K562 (cell line): ENCODE measurements around the gene FOLR2. TPM values are rescaled to one million over a fixed set of nuclear protein-coding genes. Genes with fewer than 3 reads are reported as not detected.

Experiments
- ATAC-seq: fragments of 200-7000 bp; cut with Tn5 transposase; 3 replicates; pipeline ENCODE4 v1.9.1; 2020; ENCODE audit warnings: moderate library complexity
- BruUV-seq: library from RNA; stranded (reverse); fragments of 400-500 nt; replicated peaks from 2 replicates; lab custom pipeline; 2021; lab: Mats Ljungman, UMichigan
- CTCF ChIA-PET: fragments of 300-600 bp; formaldehyde crosslinking; extraction: SDS; loops from one replicate; lab custom pipeline; 2021; ENCODE audit warnings: low intra/inter-chr PET ratio; lab: Yijun Ruan, JAX
- POLR2A ChIA-PET: fragments of 300-600, 350-650 bp; sonication (Branson Sonifier 250); formaldehyde crosslinking; extraction: SDS; loops from one replicate; lab custom pipeline; 2021; ENCODE audit warnings: antibody characterized with exemption, inconsistent platforms; lab: Yijun Ruan, JAX
- DNase-seq, 4 experiments: peaks; one replicate each; pipeline versions ENCODE4 v3.0.0 to v3.0.0-alpha.2; 2011 to 2018; ENCODE audit warnings: low spot score in 3 of 4, mixed read lengths in 3 of 4; ENCODE audit errors: extremely low read depth in 1 of 4
- FAIRE-seq: peaks from 2 replicates; lab custom pipeline; 2011; peaks lifted over from hg19 to GRCh38; lab: Jason Lieb, UNC
- H2AFZ ChIP-seq: 2 replicates; pipeline ENCODE4 v1.6.0; 2011; ENCODE audit warnings: low read depth, low read length, control low read depth, inconsistent platforms
- H3K27ac ChIP-seq: fragments of 200-600 bp; 3 replicates; pipeline ENCODE4 v1.8.0; 2011; ENCODE audit warnings: low read depth, mild to moderate bottlenecking, control low read depth, inconsistent platforms, low read length, moderate library complexity, mixed read lengths; ENCODE audit errors: extremely low read depth
- H3K27me3 ChIP-seq, 2 experiments: fragments of 300-600 bp in 1 of 2; 2 replicates in 1 of 2; 3 replicates in 1 of 2; pipeline versions ENCODE4 v1.6.0 to v1.8.0; 2011; ENCODE audit warnings: inconsistent platforms in 2 of 2, low read length in 2 of 2, mild to moderate bottlenecking in 1 of 2, mixed read lengths in 1 of 2, moderate library complexity in 1 of 2; ENCODE audit not compliant: control insufficient read depth in 2 of 2, insufficient read depth in 2 of 2
- H3K36me3 ChIP-seq: fragments of 300-600 bp; 3 replicates; pipeline ENCODE4 v1.8.0; 2011; ENCODE audit warnings: mild to moderate bottlenecking, low read length, inconsistent platforms; ENCODE audit not compliant: control insufficient read depth, insufficient read depth
- H3K4me1 ChIP-seq, 2 experiments: fragments of 200-600 bp in 1 of 2; replicated peaks in 1 of 2; 2 replicates in 1 of 2; 3 replicates in 1 of 2; pipeline versions ENCODE4 v1.5.1 to v1.8.0; 2011; ENCODE audit warnings: inconsistent platforms in 2 of 2, low read length in 2 of 2, mild to moderate bottlenecking in 1 of 2, mixed read lengths in 1 of 2, moderate library complexity in 1 of 2; ENCODE audit not compliant: control insufficient read depth in 2 of 2, insufficient read depth in 2 of 2
- H3K4me2 ChIP-seq: 2 replicates; pipeline ENCODE4 v1.6.1; 2011; ENCODE audit warnings: low read length, control low read depth, inconsistent platforms, mixed read lengths; ENCODE audit not compliant: insufficient read depth
- H3K4me3 ChIP-seq: fragments of 200-600 bp; sonication (generic), shearing (Covaris generic); 2 replicates; pipeline ENCODE4 v1.5.1; 2016; ENCODE audit warnings: control low read depth, inconsistent platforms
- H3K79me2 ChIP-seq: fragments of 200-600 bp; 3 replicates; pipeline ENCODE4 v1.8.0; 2011; ENCODE audit warnings: low read length, inconsistent platforms; ENCODE audit not compliant: control insufficient read depth, insufficient read depth
- H3K9ac ChIP-seq, 2 experiments: 2 replicates each; pipeline versions ENCODE4 v1.6.0 to v1.6.1; 2011; ENCODE audit warnings: low read depth in 2 of 2, low read length in 2 of 2, control low read depth in 1 of 2, inconsistent platforms in 1 of 2, mild to moderate bottlenecking in 1 of 2, mixed read lengths in 1 of 2; ENCODE audit not compliant: insufficient read depth in 1 of 2
- H3K9me1 ChIP-seq: one replicate; pipeline ENCODE4 v1.6.0; 2011; ENCODE audit warnings: inconsistent platforms, mild to moderate bottlenecking, low read length, moderate library complexity; ENCODE audit not compliant: control insufficient read depth, insufficient read depth
- H3K9me3 ChIP-seq: replicated peaks from 2 replicates; pipeline ENCODE4 v1.5.1; 2011; ENCODE audit warnings: low read depth, low read length, inconsistent platforms; ENCODE audit not compliant: control insufficient read depth, insufficient read depth
- H4K20me1 ChIP-seq: replicated peaks from 2 replicates; pipeline ENCODE4 v1.6.1; 2011; ENCODE audit warnings: low read length, inconsistent platforms, mixed read lengths; ENCODE audit not compliant: control insufficient read depth, insufficient read depth
- CHD7 ChIP-seq: fragments of 200-600 bp; sonication (generic); IDR thresholded peaks from one replicate; pipeline ENCODE4 v1.6.1; 2012; ENCODE audit warnings: mild to moderate bottlenecking, low read depth, low read length, inconsistent platforms
- IFI16 ChIP-seq: fragments of 250-450 bp; sonication (Bioruptor Pico); IDR thresholded peaks from 2 replicates; pipeline ENCODE4 v2.1.2; 2022; ENCODE audit warnings: mild to moderate bottlenecking, inconsistent platforms
- NBN ChIP-seq: fragments of 450-650 bp; IDR thresholded peaks from 2 replicates; pipeline ENCODE4 v1.6.1; 2016; ENCODE audit warnings: low read depth, mild to moderate bottlenecking
- WGBS: fragments of 100-300 bp; shearing (Covaris generic); methylation state at CpG from one replicate; pipeline ENCODE4 v1.1.6; 2016; ENCODE audit warnings: low coverage, mixed read lengths; ENCODE audit not compliant: insufficient coverage; ENCODE audit errors: missing lambda C conversion rate; 5-methylcytosine and 5-hydroxymethylcytosine counted together
- in situ Hi-C: fragments of 300-500 bp; cut with MboI; formaldehyde crosslinking; loops from 4 replicates; pipeline ENCODE4 v1.15.0; 2018; ENCODE audit warnings: inconsistent platforms, mixed read lengths
- intact Hi-C: fragments of 100-400 bp; cut with micrococcal nuclease; formaldehyde crosslinking; loops from 2 replicates; pipeline ENCODE4 v1.14.2; 2022
- polyA plus RNA-seq, 8 experiments: library from polyadenylated mRNA; depleted of rRNA in 4 of 8; stranded (reverse) in 5 of 8; unstranded in 3 of 8; fragments of >200 nt; fragmentation: Nextera tagmentation in 2 of 8; fragmentation: Illumina TruSeq in 1 of 8; extraction: Ambion mirVana in 2 of 8; extraction: Trizol in 1 of 8; gene quantifications; 2 replicates each; pipeline versions ENCODE4 v1.2.1 to v1.2.3, GENCODE V29; 2011 to 2014; ENCODE audit warnings: inconsistent platforms in 1 of 8, missing spikeins in 1 of 8
- total RNA-seq, 7 experiments: library from RNA; depleted of rRNA in 6 of 7; stranded (reverse); fragments of >200 nt in 6 of 7; fragmentation: Illumina TruSeq in 2 of 7; extraction: Trizol in 2 of 7; gene quantifications; 2 replicates each; pipeline versions ENCODE4 v1.2.1 to v1.2.3, GENCODE V29; 2011 to 2021; ENCODE audit warnings: low replicate concordance in 1 of 7

Gene FOLR2
- total and polyA plus RNA-seq, 9 of the 15 experiments (the other 6 are each of a cell fraction or from before 2014, with no cell fraction given), result 0.27 TPM; not detected in 8

- H3K4me3 ChIP-seq, result no peak overlapping the region
- H3K36me3 ChIP-seq, result no peaks in the 10 kb centered on the region
- in situ Hi-C loops, result no loop called here
- no peak overlapping the region for H2AFZ ChIP-seq
- intact Hi-C loops, result no loop called here
- H3K4me2 ChIP-seq, result no peak overlapping the region
- no peak for DNase-seq
- H3K9me1 ChIP-seq, result no peaks in the 10 kb centered on the region
- ATAC-seq, result no peak
- TF ChIP-seq CHD7 (no peak), NBN (no peak), IFI16 (CRISPR knock-in tag) (no peak)
- POLR2A ChIA-PET, result interaction anchor here (0.6 kb wide), 1 partner anchor 88 kb away, joined by 3 read pairs; no protein-coding TSS in a partner anchor
- H3K9me3 ChIP-seq, result 0 out of 2 replicates have a peak, but pooled peaks cover 4% of the 10 kb centered on the region
- H3K9ac ChIP-seq, result no peak overlapping the region
- peaks cover 0 to 8% of the 10 kb centered on the region in 2 experiments; a peak in 2 of 5 replicates for H3K4me1 ChIP-seq
- CTCF ChIA-PET, result no interaction called here
- H3K27ac ChIP-seq, result no peak overlapping the region
- WGBS, result 18% methylated on average over 5 of the region's 5 CpGs
- BruUV-seq, result no TSS peak
- H3K79me2 ChIP-seq, result no peaks in the 10 kb centered on the region
- FAIRE-seq, result no peak
- H3K27me3 ChIP-seq, result peaks cover 30 to 71% of the 10 kb centered on the region in 2 experiments
- H4K20me1 ChIP-seq, result no peaks in the 10 kb centered on the region; the same call in 1 of the 2 replicates
These were observed 33.4 kb downstream of the FOLR2 start for GRCh38 chr11:72249961-72250360.
